PC-3 (cell line): ENCODE data around the gene CGNL1. TPM values are rescaled to one million over a fixed set of nuclear protein-coding genes. Genes with fewer than 3 reads are reported as not detected.
A peak's percentile ranks its signal among the peaks of the same experiment; 100 is the strongest.

Experiments
- ATAC-seq: fragments of 200-7000 bp; cut with Tn5 transposase; 2 replicates; pipeline ENCODE4 v1.9.1; 2020; ENCODE audit warnings: mild to moderate bottlenecking, moderate library complexity
- BruUV-seq: library from RNA; stranded (reverse); fragments of 400-500 nt; replicated peaks from 2 replicates; lab custom pipeline; 2021; lab: Mats Ljungman, UMichigan
- CTCF ChIA-PET: fragments of 300-600 bp; sonication (Branson Sonifier 250); formaldehyde crosslinking; loops from one replicate; lab custom pipeline; 2022; ENCODE audit warnings: antibody characterized with exemption; lab: Charles Lee
- POLR2A ChIA-PET: fragments of 300-600 bp; sonication (Branson Sonifier 250); formaldehyde crosslinking; loops from one replicate; lab custom pipeline; 2022; ENCODE audit warnings: antibody characterized with exemption; ENCODE audit not compliant: unreplicated experiment; lab: Charles Lee
- DNase-seq: peaks from one replicate; pipeline ENCODE4 v3.0.0-alpha.2; 2015
- H2AFZ ChIP-seq: fragments of 300-600 bp; sonication (generic); 2 replicates; pipeline ENCODE4 v1.6.0; 2016; ENCODE audit warnings: antibody characterized with exemption, low read length
- H3F3A ChIP-seq: fragments of 300-600 bp; sonication (generic); one replicate; pipeline ENCODE4 v1.6.0; 2017; ENCODE audit warnings: antibody characterized with exemption, low read length, control low read depth, mild to moderate bottlenecking; ENCODE audit not compliant: unreplicated experiment
- H3K27ac ChIP-seq: fragments of 300-600 bp; sonication (generic); 2 replicates; pipeline ENCODE4 v1.5.1; 2016; ENCODE audit warnings: mild to moderate bottlenecking, low read length
- H3K27me3 ChIP-seq: fragments of 300-600 bp; sonication (generic); 2 replicates; pipeline ENCODE4 v1.6.1; 2016; ENCODE audit warnings: low read length, mixed read lengths
- H3K36me3 ChIP-seq: fragments of 300-600 bp; sonication (generic); 2 replicates; pipeline ENCODE4 v1.6.1; 2016; ENCODE audit warnings: low read depth, mixed run types, low read length, mixed read lengths
- H3K4me1 ChIP-seq: fragments of 300-600 bp; sonication (generic); 2 replicates; pipeline ENCODE4 v1.5.1; 2016; ENCODE audit warnings: low read length; ENCODE audit not compliant: insufficient read depth
- H3K4me2 ChIP-seq: fragments of 300-600 bp; sonication (generic); 2 replicates; pipeline ENCODE4 v1.6.0; 2016; ENCODE audit warnings: low read length
- H3K4me3 ChIP-seq: fragments of 300-600 bp; sonication (generic); 2 replicates; pipeline ENCODE4 v1.5.1; 2016; ENCODE audit warnings: mild to moderate bottlenecking, low read length, mixed read lengths
- H3K79me2 ChIP-seq: fragments of 300-600 bp; sonication (generic); 2 replicates; pipeline ENCODE4 v1.6.1; 2017; ENCODE audit warnings: low read length, mixed read lengths
- H3K9ac ChIP-seq: fragments of 300-600 bp; sonication (generic); 2 replicates; pipeline ENCODE4 v1.6.0; 2016; ENCODE audit warnings: mild to moderate bottlenecking, low read length
- H3K9me2 ChIP-seq: fragments of 300-600 bp; sonication (generic); replicated peaks from 2 replicates; pipeline ENCODE4 v1.6.1; 2016; ENCODE audit warnings: mixed run types, low read length, mixed read lengths
- H3K9me3 ChIP-seq: fragments of 300-600 bp; sonication (generic); 2 replicates; pipeline ENCODE4 v1.6.1; 2016; ENCODE audit warnings: low read length, mixed read lengths
- H4K20me1 ChIP-seq: fragments of 300-600 bp; sonication (generic); 2 replicates; pipeline ENCODE4 v1.6.1; 2016; ENCODE audit warnings: low read length, mixed read lengths
- CTCF ChIP-seq: fragments of 300-600 bp; sonication (generic); conservative IDR thresholded peaks from 2 replicates; pipeline ENCODE4 v1.5.1; 2017; ENCODE audit warnings: antibody characterized with exemption, low read depth, mild to moderate bottlenecking, low read length
- EZH2 ChIP-seq: fragments of 300-600 bp; sonication (generic); IDR thresholded peaks from one replicate; pipeline ENCODE4 v1.6.1; 2017; ENCODE audit warnings: antibody characterized with exemption, mild to moderate bottlenecking, low read length; ENCODE audit not compliant: unreplicated experiment
- EZH2phosphoT487 ChIP-seq: fragments of 300-600 bp; sonication (generic); IDR thresholded peaks from 2 replicates; pipeline ENCODE4 v1.6.1; 2018; ENCODE audit warnings: mild to moderate bottlenecking, antibody characterized with exemption, low read length, borderline replicate concordance
- intact Hi-C: fragments of 100-400 bp; cut with micrococcal nuclease; formaldehyde crosslinking; loops from 2 replicates; pipeline ENCODE4 v1.9.0; 2023
- total RNA-seq: library from RNA; depleted of rRNA; stranded (reverse); fragments of >200 nt; gene quantifications from 2 replicates; pipeline ENCODE4 v1.2.3, GENCODE V29; 2014

CGNL1 gene
- total RNA-seq, 1 experiment from 2014 or later, result 0.66 TPM

GRCh38 chr15:57595011-57595866 lies 218.9 kb downstream of the CGNL1 start:
- H4K20me1 ChIP-seq, result no peaks in the 10 kb centered on the region
- intact Hi-C loops, result no loop called here
- peaks cover 41% of the 10 kb centered on the region for H3K79me2 ChIP-seq
- no peak overlapping the region for H3K9ac ChIP-seq
- no peak for ATAC-seq
- ChIA-PET CTCF (no interaction called here), POLR2A (no interaction called here)
- no peaks in the 10 kb centered on the region for H3K9me2 ChIP-seq
- no TSS peak for BruUV-seq
- no peak overlapping the region for H3K4me3 ChIP-seq
- TF ChIP-seq CTCF (no peak), EZH2phosphoT487 (no peak), EZH2 (no peak)
- H3K9me3 ChIP-seq, result no peaks in the 10 kb centered on the region
- H3K27me3 ChIP-seq, result no peaks in the 10 kb centered on the region
- H3K36me3 ChIP-seq, result no peaks in the 10 kb centered on the region
- peaks cover 58% of the 10 kb centered on the region for H3K4me1 ChIP-seq
- H2AFZ ChIP-seq, result no peak overlapping the region
- no peak overlapping the region for H3K27ac ChIP-seq
- no peak for DNase-seq
- no peaks in the 10 kb centered on the region for H3F3A ChIP-seq
- H3K4me2 ChIP-seq, result no peak overlapping the region

GRCh38 chr15:57596301-57596855 lies 220.1 kb downstream of the CGNL1 start:
- BruUV-seq, result no TSS peak
- no peak for TF ChIP-seq EZH2phosphoT487
- TF ChIP-seq CTCF, result no peak
- no peak for TF ChIP-seq EZH2
- CTCF ChIA-PET, result no interaction called here
- Histone ChIP-seq H3K4me3 (no peak overlapping the region), H3K36me3 (no peaks in the 10 kb centered on the region), H3K4me1 (peaks cover 55% of the 10 kb centered on the region), H3K9me3 (no peaks in the 10 kb centered on the region), H3K27me3 (no peaks in the 10 kb centered on the region), H3K9ac (no peak overlapping the region), H4K20me1 (no peaks in the 10 kb centered on the region), H3F3A (no peaks in the 10 kb centered on the region), H2AFZ (no peak overlapping the region), H3K4me2 (peak overlapping the region; percentile 15; the same call in 1 of the 2 replicates), H3K79me2 (peaks cover 43% of the 10 kb centered on the region), H3K27ac (peak overlapping the region; percentile 68), H3K9me2 (no peaks in the 10 kb centered on the region)
- no peak for ATAC-seq
- intact Hi-C loops, result no loop called here
- no peak for DNase-seq
- POLR2A ChIA-PET, result no interaction called here

GRCh38 chr15:57596978-57597377 lies 220.7 kb downstream of the CGNL1 start:
- peak; percentile 90 for DNase-seq
- peaks cover 53% of the 10 kb centered on the region for H3K4me1 ChIP-seq

More at GRCh38 chr15:57596978-57597377, 220.7 kb downstream of the CGNL1 start:
- no TSS peak for BruUV-seq
- ChIA-PET CTCF (no interaction called here), POLR2A (no interaction called here)
- H3K27me3 ChIP-seq, result no peaks in the 10 kb centered on the region
- no peaks in the 10 kb centered on the region for H3F3A ChIP-seq
- H3K4me3 ChIP-seq, result no peak overlapping the region
- no peaks in the 10 kb centered on the region for H4K20me1 ChIP-seq
- H3K27ac ChIP-seq, result peak overlapping the region; percentile 68
- H3K9me3 ChIP-seq, result no peaks in the 10 kb centered on the region
- H3K9ac ChIP-seq, result no peak overlapping the region
- intact Hi-C loops, result no loop called here
- TF ChIP-seq EZH2 (no peak), CTCF (no peak), EZH2phosphoT487 (no peak)
- no peaks in the 10 kb centered on the region for H3K9me2 ChIP-seq
- H3K4me2 ChIP-seq, result peak overlapping the region; percentile 49
- H3K36me3 ChIP-seq, result no peaks in the 10 kb centered on the region
- no peak overlapping the region for H2AFZ ChIP-seq
- ATAC-seq, result peak; percentile 52
- H3K79me2 ChIP-seq, result peaks cover 45% of the 10 kb centered on the region
